Activated naive CD8-positive, alpha-beta T cell treated with anti-CD3 and anti-CD28 coated beads, Interleukin-2, amount 50 U/mL, for 16 hours (primary cell): ENCODE data around the gene MSANTD4.
"Not testable (repeated sequence)": the region's sequence is repeated elsewhere in the genome, so short reads cannot be mapped to it uniquely, and the experiment has no call there.

ENCODE experiments used
- DNase-seq: peaks from one replicate; pipeline ENCODE4 v3.0.0-alpha.2; 2020; ENCODE audit warnings: low read depth, low spot score

MSANTD4 gene

GRCh38 chr11:106014035-106014434, 8.0 kb downstream of the MSANTD4 start:
- no peak for DNase-seq

DNA sequence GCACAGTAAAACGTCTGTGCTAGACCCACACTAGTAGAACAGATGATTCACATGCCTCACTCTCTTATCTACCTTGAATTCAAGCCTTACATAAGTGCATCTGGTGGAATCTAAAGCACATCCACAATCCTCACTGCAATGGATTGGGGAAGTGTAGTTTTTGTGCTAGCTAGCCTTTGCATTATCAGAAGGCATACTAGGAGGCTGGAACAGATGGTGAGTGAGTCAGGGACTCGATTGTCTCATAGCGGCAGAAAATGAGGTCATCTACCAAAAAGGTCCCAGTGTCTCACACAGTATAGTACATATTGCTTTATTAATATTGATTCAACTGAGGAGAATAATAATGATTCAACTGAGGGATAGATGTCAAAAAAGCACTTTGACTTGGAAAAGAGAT, 9.3 kb downstream of the MSANTD4 start:
- DNase-seq = no peak

- DNase-seq = no peak
Measured at GRCh38 chr11:106011481-106011880, 10.6 kb downstream of the MSANTD4 start.

GRCh38 chr11:106003094-106003493, 18.9 kb downstream of the MSANTD4 start:
- not testable (repeated sequence) for DNase-seq

DNA sequence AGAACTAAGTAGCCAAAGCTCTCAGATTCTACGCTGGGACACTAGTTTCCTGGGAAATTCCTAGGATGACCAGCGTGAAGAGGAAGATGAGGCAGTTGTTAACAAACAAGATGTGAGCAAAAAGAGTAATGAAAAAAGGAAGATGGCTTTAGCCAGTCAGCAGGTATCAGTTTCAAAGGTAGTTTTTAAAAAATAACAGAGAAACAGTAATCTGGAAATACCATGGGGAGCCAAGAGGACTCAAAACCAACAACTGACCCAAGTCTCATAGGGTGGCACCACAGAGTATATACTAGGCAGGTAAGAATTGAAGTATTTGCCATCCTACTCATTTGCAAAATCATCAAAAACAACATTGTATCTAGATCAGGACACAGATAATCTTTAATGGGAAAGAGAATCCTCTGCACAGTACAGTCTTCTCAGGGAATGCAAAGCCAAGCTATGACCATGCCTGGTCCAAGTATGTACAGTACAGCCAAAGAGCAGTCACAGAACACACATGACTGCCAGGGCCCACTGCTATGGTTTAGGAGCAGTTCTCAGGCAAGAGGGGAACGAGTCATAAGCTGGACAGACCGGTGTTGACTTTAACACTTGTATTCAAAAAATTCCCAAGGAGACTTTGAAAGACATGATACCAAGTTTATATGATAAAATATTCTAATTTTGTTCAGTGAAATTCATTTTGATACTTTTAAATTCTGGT, 20.6 kb downstream of the MSANTD4 start:
- no peak for DNase-seq

- no peak for DNase-seq
Measured at GRCh38 chr11:105991888-105992287, 30.2 kb downstream of the MSANTD4 start.

- DNase-seq = no peak
Measured at GRCh38 chr11:105989124-105989523, 32.9 kb downstream of the MSANTD4 start.

DNA sequence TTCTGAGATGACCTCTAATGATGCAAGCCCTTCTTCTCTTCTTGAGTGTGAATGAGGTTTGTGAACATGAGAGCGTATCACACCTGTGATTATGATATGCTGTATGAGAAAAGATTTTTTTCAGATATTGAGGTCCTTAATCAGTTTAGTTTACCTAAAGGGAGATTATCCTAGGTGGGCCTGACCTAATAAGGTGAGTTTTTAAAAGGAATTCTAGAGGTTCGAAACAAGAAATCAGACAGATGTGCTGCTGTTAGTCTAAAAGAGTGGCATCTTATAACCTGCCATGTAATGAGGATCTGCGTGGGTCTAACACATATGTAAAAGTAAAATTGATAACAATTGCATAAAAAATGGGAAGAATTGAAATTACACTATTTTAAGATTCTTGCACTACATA, 33.8 kb downstream of the MSANTD4 start:
- no peak for DNase-seq

DNA sequence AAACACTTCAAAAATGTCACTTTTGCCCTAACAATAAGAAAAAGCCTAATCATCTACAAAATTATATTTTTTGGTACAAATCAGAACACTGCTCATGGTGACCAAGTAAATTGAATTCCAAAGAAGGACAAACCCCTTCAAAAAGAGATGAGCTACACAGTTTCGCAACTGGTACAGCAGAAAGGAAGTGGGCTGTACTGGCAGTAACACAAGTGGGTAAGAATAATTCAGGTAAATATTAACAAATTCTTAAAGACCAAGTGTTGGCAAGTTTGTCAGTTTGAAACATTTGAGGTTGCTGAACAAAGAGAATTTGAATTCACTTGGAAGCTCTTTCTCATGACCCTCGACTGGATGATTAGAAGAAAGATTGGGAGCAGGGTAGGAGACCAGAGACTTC, 35.5 kb downstream of the MSANTD4 start:
- DNase-seq = no peak

- no peak for DNase-seq
Measured at GRCh38 chr11:105979997-105980703, 41.9 kb downstream of the MSANTD4 start.

DNA sequence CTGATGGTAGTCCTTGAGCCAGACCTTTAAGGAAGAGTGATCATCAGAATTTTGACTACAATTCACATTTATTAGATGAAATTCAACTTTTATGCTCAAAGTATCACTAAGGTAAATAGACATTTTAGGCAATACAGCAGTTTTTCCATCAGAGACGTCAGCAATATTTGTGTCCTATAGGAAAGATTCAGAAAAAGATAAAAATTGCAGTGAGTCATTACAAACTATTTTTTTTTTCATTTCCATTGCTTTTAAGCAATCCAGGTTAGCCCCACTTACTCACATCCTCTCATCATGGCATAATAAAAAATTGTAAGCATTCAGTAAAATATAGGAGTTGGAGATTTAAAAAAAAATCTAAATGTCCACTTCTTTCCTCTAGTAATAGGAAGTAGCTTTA, 46.9 kb downstream of the MSANTD4 start:
- DNase-seq = no peak

- no peak for DNase-seq
Measured at GRCh38 chr11:105969756-105970155, 52.3 kb downstream of the MSANTD4 start.

- DNase-seq = no peak
Measured at GRCh38 chr11:105968021-105968697, 53.9 kb downstream of the MSANTD4 start.

GRCh38 chr11:105960252-105961245, 61.5 kb downstream of the MSANTD4 start:
- no peak for DNase-seq
